Glomerular endothelial cell (primary cell): ENCODE data around the gene KHDRBS2. TPM values are rescaled to one million over a fixed set of nuclear protein-coding genes. Genes with fewer than 3 reads are reported as not detected.

Experiments used
- DNase-seq: peaks from one replicate; pipeline ENCODE4 v3.0.0-alpha.2; 2011; ENCODE audit warnings: low read depth, low spot score; ENCODE audit errors: extremely low read depth
- total RNA-seq: library from RNA; depleted of rRNA; stranded (reverse); fragments of >200 nt; gene quantifications from 2 replicates; pipeline ENCODE4 v1.2.3, GENCODE V29; 2015

The KHDRBS2 gene
- total RNA-seq, 1 donor from 2014 or later, result not detected

GRCh38 chr6:62039605-62040004 lies 246.4 kb downstream of the KHDRBS2 start:
- DNase-seq, result no peak

- no peak for DNase-seq
These were observed 248.6 kb downstream of the KHDRBS2 start for GRCh38 chr6:62037445-62037844.

DNA sequence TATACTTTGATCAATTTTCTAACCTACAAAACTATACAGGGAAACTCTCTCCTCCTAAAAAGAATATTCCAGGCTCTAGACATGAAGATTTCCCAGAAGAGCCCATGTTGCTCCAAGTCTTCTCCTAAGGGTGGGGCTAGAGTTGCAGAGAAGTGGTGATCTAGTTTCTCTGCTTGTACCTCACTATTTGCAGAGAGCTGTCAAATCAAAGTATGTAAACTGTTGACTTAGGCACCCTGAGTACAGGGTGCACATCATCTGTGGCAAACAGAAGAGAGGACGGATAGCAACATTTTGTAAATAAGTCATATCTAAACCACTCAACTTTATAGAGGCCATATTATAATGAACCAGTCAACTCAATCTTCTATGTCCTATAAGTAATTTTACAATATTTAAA lies 250.1 kb downstream of the KHDRBS2 start:
- no peak for DNase-seq

GRCh38 chr6:62013719-62014118 lies 272.3 kb downstream of the KHDRBS2 start:
- DNase-seq, result no peak

GRCh38 chr6:62009445-62009844 lies 276.6 kb downstream of the KHDRBS2 start:
- DNase-seq, result no peak

DNA sequence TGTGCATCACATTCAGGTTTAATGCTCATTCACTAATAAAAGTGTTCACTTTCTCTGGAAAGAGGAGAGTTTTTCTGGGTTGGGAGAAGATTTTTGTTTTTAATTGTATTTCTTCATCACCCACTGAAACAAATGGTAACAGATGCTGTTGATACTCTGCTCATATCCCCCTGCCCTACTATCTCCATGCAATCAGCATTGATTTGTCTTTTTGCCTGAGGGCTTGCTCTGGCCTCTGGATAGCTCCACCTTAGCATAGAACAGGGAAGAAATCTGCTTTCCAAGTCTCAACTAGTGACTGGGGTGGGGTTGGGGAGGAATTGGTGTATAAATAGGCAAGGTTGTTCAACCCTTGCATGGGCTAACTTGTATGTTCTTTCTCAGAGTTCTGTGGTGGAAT lies 296.4 kb downstream of the KHDRBS2 start:
- DNase-seq, result no peak

DNA sequence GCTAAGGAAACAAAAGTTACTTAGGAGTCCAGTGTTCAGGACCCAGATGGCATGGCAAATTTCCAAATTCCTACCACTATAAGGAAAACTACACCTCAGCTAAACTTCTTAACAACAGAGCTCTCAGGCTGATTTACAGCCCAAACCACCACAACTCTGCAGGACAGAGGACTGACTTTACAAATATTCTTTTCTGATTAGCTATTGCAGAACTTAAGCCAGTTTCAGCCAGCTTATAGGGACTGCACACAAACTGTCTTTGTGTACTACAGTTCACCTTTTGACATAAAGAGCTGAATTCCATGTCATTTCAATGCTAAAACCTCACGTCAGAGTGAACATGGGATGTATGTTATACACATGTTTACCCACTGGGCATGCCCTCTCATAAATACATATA lies 305.4 kb downstream of the KHDRBS2 start:
- no peak for DNase-seq

DNA sequence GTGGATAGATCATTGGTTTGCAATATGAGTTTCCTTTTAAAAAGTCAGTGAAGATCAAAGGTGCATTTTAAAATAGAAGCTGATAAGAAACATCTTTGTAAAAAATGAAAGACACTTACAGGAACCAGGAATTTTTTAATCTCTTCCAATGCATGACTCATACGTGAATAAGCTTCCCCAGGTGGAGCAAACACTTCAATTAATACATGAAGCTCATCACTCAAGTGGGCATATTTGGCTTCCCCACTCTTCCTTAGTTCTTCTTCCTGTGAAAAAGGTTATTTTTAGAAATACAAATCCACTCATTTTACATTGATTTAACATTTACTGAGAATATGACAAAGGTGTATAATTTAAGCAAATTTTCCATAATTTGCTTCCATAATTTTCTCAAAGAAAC lies 308.1 kb downstream of the KHDRBS2 start:
- no peak for DNase-seq

GRCh38 chr6:61977099-61977498 lies 308.9 kb downstream of the KHDRBS2 start:
- DNase-seq, result no peak

- DNase-seq, result no peak
These were observed 326.8 kb downstream of the KHDRBS2 start for GRCh38 chr6:61959196-61959595.

DNA sequence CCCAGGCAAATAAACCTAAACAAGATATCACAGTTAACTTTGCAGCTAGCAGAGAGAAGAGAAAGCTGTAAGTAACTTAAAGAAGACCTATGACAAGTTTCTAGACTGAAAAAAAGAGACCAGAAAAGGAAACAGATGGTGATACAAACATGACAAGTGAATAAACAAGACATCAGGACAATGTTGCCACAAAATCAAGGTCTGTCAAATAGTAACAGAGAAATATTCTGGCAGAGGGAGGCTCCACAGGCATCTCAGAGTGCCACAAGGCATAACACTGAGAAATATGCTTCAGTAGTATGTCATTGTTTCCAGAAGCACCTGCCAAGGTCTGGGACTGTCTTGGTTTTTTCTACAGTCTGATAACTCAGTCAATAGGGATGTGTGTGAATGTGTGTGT lies 332.2 kb downstream of the KHDRBS2 start:
- DNase-seq, result no peak

GRCh38 chr6:61951586-61951985 lies 334.4 kb downstream of the KHDRBS2 start:
- no peak for DNase-seq

GRCh38 chr6:61950811-61951210 lies 335.2 kb downstream of the KHDRBS2 start:
- no peak for DNase-seq

DNA sequence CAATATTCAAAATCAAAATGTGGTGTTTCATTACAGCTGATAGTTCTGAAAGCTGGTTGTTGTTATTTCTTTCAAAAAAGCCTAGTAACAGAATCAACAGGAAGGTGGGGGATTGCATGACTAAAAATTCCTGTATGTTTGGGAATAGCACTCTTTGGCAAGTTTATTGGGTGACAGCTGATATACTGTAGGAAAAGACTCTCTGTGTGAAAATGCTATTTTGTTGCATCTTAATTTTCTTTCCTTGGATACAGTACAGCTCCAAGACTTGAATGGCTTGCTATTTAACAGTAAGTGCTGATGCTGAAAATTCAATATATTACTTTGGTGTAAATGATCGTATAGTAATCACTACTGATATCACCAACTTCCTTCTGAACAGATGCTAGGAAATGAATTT lies 336.1 kb downstream of the KHDRBS2 start:
- no peak for DNase-seq

GRCh38 chr6:61949161-61949560 lies 336.9 kb downstream of the KHDRBS2 start:
- DNase-seq, result no peak

DNA sequence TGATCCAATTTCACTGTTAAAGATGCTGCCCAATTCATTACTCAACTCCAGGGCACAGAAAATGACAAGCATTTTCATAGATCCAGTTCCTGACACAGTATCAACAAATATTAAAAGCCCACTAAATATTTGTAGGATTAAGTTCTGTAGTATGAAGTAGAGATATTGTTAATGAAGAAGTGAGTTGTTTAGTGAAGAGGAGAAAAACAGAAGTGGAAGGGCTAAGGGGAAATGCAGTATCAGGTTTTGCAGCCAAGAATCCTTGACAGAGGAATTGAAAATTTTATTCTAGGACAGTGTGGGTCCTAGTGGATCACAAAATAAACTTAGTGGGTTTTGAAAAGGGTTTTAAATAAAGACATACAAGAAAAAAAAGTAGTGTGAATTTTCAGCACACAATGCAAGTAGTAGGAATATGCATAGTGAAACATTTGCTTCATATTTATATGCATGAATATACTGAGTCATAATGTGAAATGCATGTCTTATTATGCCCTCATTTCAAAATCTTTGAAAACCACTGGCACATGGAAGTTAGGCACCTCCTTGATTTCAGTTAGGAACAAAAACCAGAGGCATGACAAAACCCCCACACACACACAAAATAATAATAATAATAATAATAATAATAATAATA lies 338.6 kb downstream of the KHDRBS2 start:
- no peak for DNase-seq

DNA sequence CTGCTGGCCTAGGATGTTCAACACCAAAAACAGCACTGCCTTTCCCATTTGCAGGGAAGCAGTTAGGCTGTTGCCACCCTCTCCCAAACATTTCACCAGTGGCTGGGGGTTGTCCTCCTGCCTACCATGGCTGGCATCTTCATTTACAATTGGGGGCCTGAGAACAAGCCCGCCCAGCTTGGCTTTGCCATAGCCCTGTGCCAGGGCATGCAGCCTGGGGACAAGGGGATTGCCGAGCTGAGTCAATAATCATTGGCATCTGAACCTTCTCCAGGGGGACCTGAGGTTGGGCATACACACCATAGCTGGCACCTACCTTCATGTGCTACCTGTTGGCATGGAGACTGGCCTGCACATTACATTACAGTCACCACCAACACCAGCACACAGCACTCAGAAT lies 345.1 kb downstream of the KHDRBS2 start:
- no peak for DNase-seq

- no peak for DNase-seq
These were observed 350.7 kb downstream of the KHDRBS2 start for GRCh38 chr6:61935242-61935846.

GRCh38 chr6:61909486-61909885 lies 376.5 kb downstream of the KHDRBS2 start:
- DNase-seq, result no peak

GRCh38 chr6:61901748-61902147 lies 384.3 kb downstream of the KHDRBS2 start:
- DNase-seq, result no peak

- no peak for DNase-seq
These were observed 391.5 kb downstream of the KHDRBS2 start for GRCh38 chr6:61894536-61894935.

- DNase-seq, result no peak
These were observed 398.6 kb downstream of the KHDRBS2 start for GRCh38 chr6:61887423-61887822.
